Trophoblast cell (in vitro differentiated cells and primary cell): ENCODE data around the gene EPM2A.
"Not testable (repeated sequence)": the region's sequence is repeated elsewhere in the genome, so short reads cannot be mapped to it uniquely, and the experiment has no call there.

Source experiments
- DNase-seq, 2 donors: peaks; one replicate each; pipeline ENCODE4 v3.0.0-alpha.2; 2016
- H2AFZ ChIP-seq: 2 replicates; pipeline ENCODE4 v1.6.1; 2013; ENCODE audit warnings: low read length, moderate library complexity, mild to moderate bottlenecking; ENCODE audit not compliant: insufficient read depth, poor library complexity
- H2AK5ac ChIP-seq: 2 replicates; pipeline ENCODE4 v1.6.1; 2013; ENCODE audit warnings: mild to moderate bottlenecking, low read length
- H2BK120ac ChIP-seq: 2 replicates; pipeline ENCODE4 v1.6.1; 2013; ENCODE audit warnings: low read length, mild to moderate bottlenecking, moderate library complexity; ENCODE audit not compliant: insufficient read depth, poor library complexity
- H2BK12ac ChIP-seq: 2 replicates; pipeline ENCODE4 v1.6.1; 2013; ENCODE audit warnings: mild to moderate bottlenecking, low read length, moderate library complexity
- H2BK5ac ChIP-seq: 2 replicates; pipeline ENCODE4 v1.6.1; 2013; ENCODE audit warnings: low read length, low read depth, moderate library complexity, mild to moderate bottlenecking; ENCODE audit not compliant: poor library complexity
- H3K14ac ChIP-seq: 2 replicates; pipeline ENCODE4 v1.6.1; 2013; ENCODE audit warnings: mild to moderate bottlenecking, low read length
- H3K18ac ChIP-seq: 2 replicates; pipeline ENCODE4 v1.6.1; 2013; ENCODE audit warnings: mild to moderate bottlenecking, low read length
- H3K23ac ChIP-seq: 2 replicates; pipeline ENCODE4 v1.6.1; 2013; ENCODE audit warnings: low read length
- H3K27ac ChIP-seq: 2 replicates; pipeline ENCODE4 v1.5.1; 2013; ENCODE audit warnings: low read depth, mild to moderate bottlenecking, inconsistent platforms, low read length, moderate library complexity
- H3K27me3 ChIP-seq: 2 replicates; pipeline ENCODE4 v1.6.1; 2013; ENCODE audit warnings: inconsistent platforms, mild to moderate bottlenecking, low read length, moderate library complexity; ENCODE audit not compliant: insufficient read depth
- H3K36me3 ChIP-seq, 2 experiments: 1 replicate in 1 of 2; 2 replicates in 1 of 2; pipeline ENCODE4 v1.6.1; 2013; ENCODE audit warnings: low read length in 2 of 2, mild to moderate bottlenecking in 2 of 2, moderate library complexity in 1 of 2; ENCODE audit not compliant: insufficient read depth in 2 of 2, control insufficient read depth in 1 of 2
- H3K4ac ChIP-seq: 2 replicates; pipeline ENCODE4 v1.6.1; 2013; ENCODE audit warnings: low read depth, mild to moderate bottlenecking, low read length, moderate library complexity
- H3K4me1 ChIP-seq, 2 experiments: 1 replicate in 1 of 2; 2 replicates in 1 of 2; pipeline ENCODE4 v1.6.1; 2013; ENCODE audit warnings: low read length in 2 of 2, mild to moderate bottlenecking in 2 of 2, moderate library complexity in 1 of 2; ENCODE audit not compliant: insufficient read depth in 2 of 2, control insufficient read depth in 1 of 2
- H3K4me2 ChIP-seq: 2 replicates; pipeline ENCODE4 v1.6.1; 2013; ENCODE audit warnings: inconsistent platforms, mild to moderate bottlenecking, low read length, moderate library complexity
- H3K4me3 ChIP-seq: 2 replicates; pipeline ENCODE4 v1.5.1; 2013; ENCODE audit warnings: mild to moderate bottlenecking, low read depth, low read length, inconsistent platforms
- H3K79me1 ChIP-seq: one replicate; pipeline ENCODE4 v1.6.1; 2013; ENCODE audit warnings: low read length
- H3K79me2 ChIP-seq: 2 replicates; pipeline ENCODE4 v1.6.1; 2013; ENCODE audit warnings: low read length, mild to moderate bottlenecking; ENCODE audit not compliant: control insufficient read depth, insufficient read depth, poor library complexity
- H3K9ac ChIP-seq: 2 replicates; pipeline ENCODE4 v1.6.1; 2013; ENCODE audit warnings: mild to moderate bottlenecking, low read length
- H3K9me3 ChIP-seq: 2 replicates; pipeline ENCODE4 v1.6.1; 2013; ENCODE audit warnings: low read depth, mild to moderate bottlenecking, control low read depth, inconsistent platforms, low read length; ENCODE audit not compliant: insufficient read depth
- H4K12ac ChIP-seq: 2 replicates; pipeline ENCODE4 v1.6.1; 2013; ENCODE audit warnings: low read depth, mild to moderate bottlenecking, low read length, moderate library complexity
- H4K8ac ChIP-seq: 2 replicates; pipeline ENCODE4 v1.6.1; 2013; ENCODE audit warnings: low read depth, mild to moderate bottlenecking, low read length, moderate library complexity
- H4K91ac ChIP-seq: one replicate; pipeline ENCODE4 v1.6.1; 2013; ENCODE audit warnings: low read depth, mild to moderate bottlenecking, low read length, moderate library complexity
- WGBS: extraction: QIAGEN DNeasy Blood & Tissue Kit; methylation state at CpG from one replicate; pipeline ENCODE4 v1.1.7; 2013; ENCODE audit warnings: missing lambda C conversion rate; ENCODE audit not compliant: insufficient read length, insufficient coverage; ENCODE audit errors: extremely low coverage; 5-methylcytosine and 5-hydroxymethylcytosine counted together

Gene EPM2A

GRCh38 chr6:145744619-145745018 is 9.3 kb upstream of the EPM2A start:
- H3K9ac ChIP-seq, result no peak overlapping the region

GRCh38 chr6:145743332-145743731 is 8.0 kb upstream of the EPM2A start:
- Histone ChIP-seq H3K18ac (no peak overlapping the region), H3K9me3 (no peaks in the 10 kb centered on the region), H2BK12ac (no peak overlapping the region), H4K8ac (no peak overlapping the region), H3K27me3 (no peaks in the 10 kb centered on the region), H4K12ac (no peak overlapping the region), H2BK120ac (no peak overlapping the region), H3K27ac (no peak overlapping the region), H3K4me3 (no peak overlapping the region), H2AFZ (no peak overlapping the region), H3K79me1 (no peaks in the 10 kb centered on the region), H2AK5ac (no peak overlapping the region), H3K4me2 (no peak overlapping the region), H4K91ac (no peak overlapping the region), H3K14ac (no peak overlapping the region), H3K4ac (no peak overlapping the region), H3K4me1 (no peaks in the 10 kb centered on the region), H3K79me2 (no peaks in the 10 kb centered on the region), H3K23ac (no peak overlapping the region), H3K9ac (no peak overlapping the region), H2BK5ac (no peak overlapping the region), H3K36me3 (no peaks in the 10 kb centered on the region)
- DNase-seq, result no peak
- WGBS, result no CpG with 5 or more reads among the region's 2 CpGs

More at GRCh38 chr6:145744619-145745018, 9.3 kb upstream of the EPM2A start:
- no peak overlapping the region for H3K18ac ChIP-seq
- no peak overlapping the region for H3K4me3 ChIP-seq
- H2AFZ ChIP-seq, result no peak overlapping the region
- H4K91ac ChIP-seq, result no peak overlapping the region
- no CpG with 5 or more reads among the region's 2 CpGs for WGBS
- H3K27ac ChIP-seq, result no peak overlapping the region
- H3K79me2 ChIP-seq, result no peaks in the 10 kb centered on the region
- no peaks in the 10 kb centered on the region for H3K27me3 ChIP-seq
- DNase-seq, result no peak
- H3K36me3 ChIP-seq, result no peaks in the 10 kb centered on the region
- H3K4me1 ChIP-seq, result no peaks in the 10 kb centered on the region
- no peaks in the 10 kb centered on the region for H3K79me1 ChIP-seq
- no peak overlapping the region for H2BK5ac ChIP-seq
- no peak overlapping the region for H3K4ac ChIP-seq
- H3K14ac ChIP-seq, result no peak overlapping the region
- H2BK120ac ChIP-seq, result no peak overlapping the region
- no peak overlapping the region for H4K12ac ChIP-seq
- no peak overlapping the region for H3K4me2 ChIP-seq
- no peaks in the 10 kb centered on the region for H3K9me3 ChIP-seq
- H4K8ac ChIP-seq, result no peak overlapping the region
- no peak overlapping the region for H2BK12ac ChIP-seq
- no peak overlapping the region for H2AK5ac ChIP-seq
- no peak overlapping the region for H3K23ac ChIP-seq

- no CpG with 5 or more reads among the region's 6 CpGs for WGBS
- H2AK5ac ChIP-seq, H3K4me3 ChIP-seq, H2BK5ac ChIP-seq, H2BK120ac ChIP-seq, H3K4ac ChIP-seq, H3K4me2 ChIP-seq, H3K4me1 ChIP-seq, H3K79me2 ChIP-seq, H4K12ac ChIP-seq, H3K79me1 ChIP-seq, DNase-seq, H3K18ac ChIP-seq, H3K14ac ChIP-seq, H3K23ac ChIP-seq, H2AFZ ChIP-seq, H3K9ac ChIP-seq, H3K27ac ChIP-seq, H2BK12ac ChIP-seq, H3K36me3 ChIP-seq, H3K9me3 ChIP-seq, H4K91ac ChIP-seq, H3K27me3 ChIP-seq, H4K8ac ChIP-seq: not testable (repeated sequence)
Measured at GRCh38 chr6:145742472-145742871, 7.2 kb upstream of the EPM2A start.

- not testable (repeated sequence) for H3K9me3 ChIP-seq, H3K27ac ChIP-seq, H2AFZ ChIP-seq, H3K36me3 ChIP-seq, H4K91ac ChIP-seq, H3K4me3 ChIP-seq, H3K4me2 ChIP-seq, H3K4me1 ChIP-seq, H3K27me3 ChIP-seq, DNase-seq, H3K23ac ChIP-seq, H4K12ac ChIP-seq, H3K9ac ChIP-seq, H2BK12ac ChIP-seq, H3K14ac ChIP-seq, H3K79me2 ChIP-seq, H3K18ac ChIP-seq, H4K8ac ChIP-seq, H3K4ac ChIP-seq, H2AK5ac ChIP-seq, H2BK5ac ChIP-seq, H2BK120ac ChIP-seq
- H3K79me1 ChIP-seq, result peaks cover 10% of the 10 kb centered on the region
- WGBS, result no CpG with 5 or more reads among the region's 5 CpGs
Measured at GRCh38 chr6:145739685-145740084, 4.4 kb upstream of the EPM2A start.
